Stomach (tissue), 4 donors: ENCODE measurements around the gene HOXB6.

ENCODE experiments used
- POLR2A ChIP-seq, 4 donors: fragments of 450-650 bp; IDR thresholded peaks; one replicate each; pipeline ENCODE4 v1.6.1; 2016; ENCODE audit warnings: antibody characterized with exemption in 4 of 4, control low read depth in 2 of 4, mild to moderate bottlenecking in 1 of 4, moderate library complexity in 1 of 4
- POLR2AphosphoS5 ChIP-seq, 3 donors: sonication (generic); formaldehyde crosslinking; IDR thresholded peaks; one replicate each; pipeline ENCODE4 v1.6.1; 2016; ENCODE audit warnings: antibody characterized with exemption in 3 of 3
- TF ChIP-seq, protein P1 (sequence below), 7 experiments: fragments of 450-650 bp in 4 of 7; fragments of 200-600 bp in 3 of 7; sonication (generic) in 3 of 7; IDR thresholded peaks; one replicate each; pipeline ENCODE4 v1.5.1; 2016 to 2019; ENCODE audit warnings: antibody characterized with exemption in 7 of 7, control low read depth in 2 of 7, mild to moderate bottlenecking in 1 of 7

DNA sequence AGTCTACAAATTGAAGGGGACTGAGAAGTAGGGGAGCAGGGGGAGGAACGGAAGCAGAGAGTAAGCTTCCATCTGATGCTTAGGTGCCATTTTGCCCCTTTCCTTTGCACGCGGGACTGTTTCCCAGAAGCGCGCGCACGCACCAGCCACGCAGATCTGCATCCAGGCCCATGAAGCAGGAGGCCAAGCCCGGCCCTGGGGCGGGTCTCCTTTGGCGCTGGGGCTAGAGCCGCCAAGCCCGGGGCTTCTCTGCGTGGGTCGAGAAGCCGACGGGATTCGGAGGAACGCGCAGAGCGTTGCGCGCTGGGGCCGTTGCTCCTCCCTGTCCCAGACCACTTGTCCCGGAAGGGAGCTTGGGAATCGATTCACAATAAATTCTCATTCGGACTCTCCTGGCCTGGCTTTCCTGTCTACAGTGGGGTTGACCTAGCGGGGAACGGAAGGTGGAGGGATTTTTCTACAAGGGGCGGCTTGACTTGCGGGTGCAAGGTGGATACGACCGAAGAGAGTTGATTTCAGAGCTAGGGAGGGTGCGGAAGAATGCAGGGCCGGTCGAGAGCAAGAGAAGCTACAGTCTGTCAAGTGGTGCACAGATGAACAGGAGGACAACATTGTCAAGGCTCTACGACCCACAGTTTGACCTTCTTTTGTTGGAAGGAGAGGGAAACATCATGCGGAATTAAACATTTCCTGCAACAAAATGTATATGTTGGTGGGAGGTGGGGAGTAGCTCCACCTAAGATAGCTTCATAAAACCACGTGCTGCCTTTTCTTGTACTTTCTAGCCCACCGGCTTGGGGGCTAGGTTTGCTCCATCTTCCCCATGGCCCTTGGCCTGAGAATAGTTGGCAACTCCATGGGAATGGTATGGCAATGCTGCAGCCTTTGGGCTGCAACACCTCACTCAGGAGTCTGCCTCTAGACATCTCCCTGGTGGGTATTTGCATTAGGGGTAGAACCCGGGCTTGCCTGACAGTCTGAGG is 16.9 kb upstream of the HOXB6 start:
- TF ChIP-seq, protein P1, sequence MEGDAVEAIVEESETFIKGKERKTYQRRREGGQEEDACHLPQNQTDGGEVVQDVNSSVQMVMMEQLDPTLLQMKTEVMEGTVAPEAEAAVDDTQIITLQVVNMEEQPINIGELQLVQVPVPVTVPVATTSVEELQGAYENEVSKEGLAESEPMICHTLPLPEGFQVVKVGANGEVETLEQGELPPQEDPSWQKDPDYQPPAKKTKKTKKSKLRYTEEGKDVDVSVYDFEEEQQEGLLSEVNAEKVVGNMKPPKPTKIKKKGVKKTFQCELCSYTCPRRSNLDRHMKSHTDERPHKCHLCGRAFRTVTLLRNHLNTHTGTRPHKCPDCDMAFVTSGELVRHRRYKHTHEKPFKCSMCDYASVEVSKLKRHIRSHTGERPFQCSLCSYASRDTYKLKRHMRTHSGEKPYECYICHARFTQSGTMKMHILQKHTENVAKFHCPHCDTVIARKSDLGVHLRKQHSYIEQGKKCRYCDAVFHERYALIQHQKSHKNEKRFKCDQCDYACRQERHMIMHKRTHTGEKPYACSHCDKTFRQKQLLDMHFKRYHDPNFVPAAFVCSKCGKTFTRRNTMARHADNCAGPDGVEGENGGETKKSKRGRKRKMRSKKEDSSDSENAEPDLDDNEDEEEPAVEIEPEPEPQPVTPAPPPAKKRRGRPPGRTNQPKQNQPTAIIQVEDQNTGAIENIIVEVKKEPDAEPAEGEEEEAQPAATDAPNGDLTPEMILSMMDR (IDR thresholded peaks at IDR 0.05): no peak
- TF ChIP-seq POLR2AphosphoS5 (IDR thresholded peaks at IDR 0.05) (no peak), POLR2A (IDR thresholded peaks at IDR 0.05) (no peak)
